AG10803 (cell line): Measurements from ENCODE around the gene DLGAP5.
A peak's percentile ranks its signal among the peaks of the same experiment; 100 is the strongest.

Source experiments
- DNase-seq: peaks from one replicate; pipeline ENCODE4 v3.0.0; 2010; ENCODE audit warnings: low read depth
- H3K4me3 ChIP-seq: 2 replicates; pipeline ENCODE4 v1.5.1; 2011; ENCODE audit warnings: mild to moderate bottlenecking, low read length, control low read depth
- CTCF ChIP-seq: conservative IDR thresholded peaks from 2 replicates; pipeline ENCODE4 v1.5.1; 2011; ENCODE audit warnings: mild to moderate bottlenecking, low read length, control low read depth, inconsistent platforms

Gene DLGAP5

GRCh38 chr14:55223364-55223763 lies 32.0 kb upstream of the DLGAP5 start:
- DNase-seq = no peak
- no peak for TF ChIP-seq CTCF

GRCh38 chr14:55221968-55222367 lies 30.6 kb upstream of the DLGAP5 start:
- no peak for DNase-seq
- TF ChIP-seq CTCF = no peak
- H3K4me3 ChIP-seq = no peak overlapping the region

More at GRCh38 chr14:55223364-55223763, 32.0 kb upstream of the DLGAP5 start:
- H3K4me3 ChIP-seq = no peak overlapping the region

GRCh38 chr14:55221186-55221585 lies 29.8 kb upstream of the DLGAP5 start:
- peak; percentile 66 for DNase-seq
- no peak overlapping the region for H3K4me3 ChIP-seq
- no peak for TF ChIP-seq CTCF

GRCh38 chr14:55220230-55220629 lies 28.8 kb upstream of the DLGAP5 start:
- no peak for DNase-seq
- no peak overlapping the region for H3K4me3 ChIP-seq
- no peak for TF ChIP-seq CTCF

- no peak for DNase-seq
- no peak for TF ChIP-seq CTCF
- H3K4me3 ChIP-seq = no peak overlapping the region
Measured at GRCh38 chr14:55212634-55213033, 21.2 kb upstream of the DLGAP5 start.

- H3K4me3 ChIP-seq = no peak overlapping the region
- no peak for TF ChIP-seq CTCF
- DNase-seq = no peak
Measured at GRCh38 chr14:55207832-55208231, 16.4 kb upstream of the DLGAP5 start.

- TF ChIP-seq CTCF = no peak
- no peak for DNase-seq
- H3K4me3 ChIP-seq = no peak overlapping the region
Measured at GRCh38 chr14:55206175-55206693, 14.8 kb upstream of the DLGAP5 start.
